ENCODE results near the gene MAP1LC3B.
"Not testable (repeated sequence)": the region's sequence is repeated elsewhere in the genome, so short reads cannot be mapped to it uniquely, and the experiment has no call there.

Gene MAP1LC3B

DNA sequence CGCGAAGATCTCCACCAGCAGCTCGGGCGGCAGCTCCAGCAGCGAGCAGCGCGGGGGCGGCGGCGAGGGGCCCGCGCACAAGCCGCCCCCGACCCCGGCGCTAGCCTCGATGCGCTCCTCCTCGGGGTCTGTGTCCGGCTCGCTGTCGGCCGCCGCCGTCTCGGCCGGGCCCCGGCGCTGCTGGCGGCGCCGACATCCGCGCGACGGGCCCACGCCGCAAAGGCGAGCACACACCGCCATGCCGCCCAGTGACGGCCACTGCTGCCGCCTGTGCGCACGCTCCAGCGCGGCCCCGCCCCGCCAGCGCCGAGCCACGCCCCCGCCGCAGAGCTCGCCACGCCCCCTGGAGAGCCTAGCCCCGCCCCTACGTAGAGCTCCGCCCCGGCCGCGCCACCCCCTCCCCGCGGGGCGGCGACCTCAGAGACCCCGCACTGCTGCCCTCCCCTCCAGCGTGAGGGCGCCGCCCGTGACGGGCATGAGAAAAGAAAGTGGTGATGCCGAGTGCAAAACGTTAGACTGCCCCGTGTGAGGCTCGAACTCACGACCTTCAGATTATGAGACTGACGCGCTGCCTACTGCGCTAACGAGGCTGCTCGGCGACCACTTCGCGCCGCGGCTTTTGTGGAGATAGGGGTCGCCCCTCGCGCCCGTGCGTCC lies 8.5 kb upstream of the MAP1LC3B start, which contains the start of gene FBXO31:
TSS of gene FBXO31 (minus strand) at position 272 of the 657 bp plus-strand sequence. CDS start at position 240, 32 bp downstream.
- peak; percentile 91 for DNase-seq

DNA sequence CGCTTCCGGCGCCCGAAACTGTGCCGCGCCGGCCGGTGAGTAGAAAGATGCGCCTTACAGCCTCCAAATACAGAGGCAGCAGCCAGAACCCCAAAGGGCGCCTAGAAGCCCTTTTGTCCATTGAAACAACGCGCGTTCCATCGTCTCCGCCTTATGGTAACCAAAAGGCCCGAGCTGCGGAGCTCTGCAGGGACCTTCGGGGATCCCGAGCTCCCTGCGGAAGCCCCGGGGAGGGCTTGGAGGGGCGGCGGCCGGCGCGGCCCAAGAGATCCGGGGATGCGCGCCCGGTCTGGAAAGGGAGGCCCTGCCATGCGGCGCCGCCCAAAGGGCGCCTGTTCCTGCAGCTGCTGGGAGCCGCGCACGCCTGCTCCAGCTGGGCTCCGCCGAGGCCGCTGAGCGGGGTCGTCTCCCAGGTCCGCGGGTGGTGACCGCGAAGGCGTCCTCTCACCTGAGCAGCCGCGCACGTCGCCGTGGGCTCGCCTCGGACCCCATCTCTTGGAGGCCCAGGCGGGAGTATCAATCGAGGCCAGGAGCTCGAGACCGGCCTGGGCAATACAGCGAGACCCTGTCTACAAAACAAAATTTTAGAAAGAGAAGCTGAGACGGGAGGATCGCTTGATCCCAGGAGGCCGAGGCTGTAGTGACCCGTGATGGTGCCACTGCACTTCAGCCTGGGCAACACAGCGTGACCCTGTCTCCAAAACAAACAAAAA lies 7.8 kb upstream of the MAP1LC3B start:
- DNase-seq = no peak

DNA sequence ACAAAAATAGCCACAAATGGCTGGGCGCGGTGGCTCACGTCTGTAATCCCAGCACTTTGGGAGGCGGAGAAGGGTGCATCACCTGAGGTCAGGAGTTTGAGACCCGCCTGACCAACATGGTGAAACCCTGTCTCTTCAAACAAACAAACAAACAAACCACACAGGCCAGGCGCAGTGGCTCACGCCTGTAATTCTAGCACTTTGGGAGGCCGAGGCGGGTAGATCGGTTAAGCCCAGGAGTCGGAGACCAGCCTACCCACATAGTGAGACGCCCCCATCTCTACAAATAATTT lies 7.3 kb upstream of the MAP1LC3B start:
- not testable (repeated sequence) for DNase-seq

DNA sequence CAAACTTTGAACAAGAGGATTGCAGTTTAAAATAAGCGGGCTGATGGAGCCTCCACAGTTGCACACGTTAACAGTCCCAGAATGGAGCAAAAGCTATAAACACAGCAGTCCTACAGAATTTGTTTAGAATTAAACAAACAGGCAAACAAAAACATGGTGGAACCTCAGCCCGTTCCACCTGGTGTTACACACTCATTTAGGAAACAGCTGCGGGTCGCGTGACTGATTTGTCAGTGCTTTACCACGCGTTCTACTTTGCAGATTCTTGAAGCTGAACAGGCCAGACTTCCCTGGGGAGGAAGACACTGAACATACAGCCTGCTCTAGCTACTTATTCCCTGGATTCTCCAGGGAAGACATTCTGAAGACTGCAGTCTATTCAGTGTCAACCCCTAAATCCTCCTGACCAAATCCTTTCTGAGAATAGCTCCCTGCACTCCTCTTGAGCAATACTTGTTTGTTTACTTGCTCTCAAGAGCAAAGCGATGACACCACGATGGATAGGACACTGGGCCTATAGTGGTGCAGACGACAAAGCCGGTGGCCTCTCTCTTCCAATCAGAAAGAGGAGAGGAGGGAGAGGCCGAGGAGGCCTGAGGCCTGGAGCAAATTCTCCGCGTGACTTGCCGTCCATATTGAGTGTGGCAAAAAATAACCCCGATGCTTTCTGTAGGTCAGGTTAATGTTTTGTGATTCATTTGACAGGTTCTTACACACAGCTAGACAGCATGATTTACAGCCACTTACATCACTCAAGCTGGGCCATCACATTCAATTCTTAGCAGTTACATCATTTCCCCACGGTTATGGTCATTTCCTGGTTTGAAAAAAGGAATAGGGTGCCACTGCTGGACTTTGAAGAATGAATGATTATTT lies 4.0 kb upstream of the MAP1LC3B start:
- DNase-seq = peak; percentile 76

DNA sequence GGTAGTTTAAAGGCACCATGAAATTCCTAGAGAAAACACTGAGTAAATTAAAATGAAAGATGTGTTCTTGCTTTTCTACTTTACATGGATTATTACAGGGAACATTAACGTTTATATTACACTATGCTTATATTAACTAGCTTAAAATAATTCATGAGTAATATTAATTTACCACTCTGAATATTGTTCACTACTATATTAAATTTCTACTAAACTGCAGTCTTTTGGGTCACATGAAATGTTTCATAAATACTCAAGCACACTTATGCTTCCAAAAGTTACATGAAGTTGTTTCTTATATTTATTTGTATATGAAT lies 3.4 kb upstream of the MAP1LC3B start:
- no peak for DNase-seq

DNA sequence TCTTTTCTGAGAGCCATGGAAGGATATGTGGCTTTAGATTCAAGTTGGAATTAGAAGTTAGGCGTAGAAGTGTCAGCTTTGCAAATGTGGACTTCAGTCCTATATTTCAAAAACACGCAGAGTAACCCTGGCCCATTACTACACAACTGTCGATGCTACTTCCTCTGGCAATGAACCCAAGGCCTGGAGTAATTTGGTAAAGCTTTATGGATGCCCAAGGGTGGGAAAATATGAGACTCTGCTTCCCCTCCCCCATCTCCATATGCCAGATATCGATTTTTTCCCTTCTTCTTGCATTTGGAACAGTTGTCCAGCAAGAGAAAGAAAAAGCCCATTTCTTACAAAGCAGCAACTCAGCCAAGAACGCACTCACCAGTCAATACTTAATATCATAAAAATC lies 2.9 kb upstream of the MAP1LC3B start:
- DNase-seq = no peak

DNA sequence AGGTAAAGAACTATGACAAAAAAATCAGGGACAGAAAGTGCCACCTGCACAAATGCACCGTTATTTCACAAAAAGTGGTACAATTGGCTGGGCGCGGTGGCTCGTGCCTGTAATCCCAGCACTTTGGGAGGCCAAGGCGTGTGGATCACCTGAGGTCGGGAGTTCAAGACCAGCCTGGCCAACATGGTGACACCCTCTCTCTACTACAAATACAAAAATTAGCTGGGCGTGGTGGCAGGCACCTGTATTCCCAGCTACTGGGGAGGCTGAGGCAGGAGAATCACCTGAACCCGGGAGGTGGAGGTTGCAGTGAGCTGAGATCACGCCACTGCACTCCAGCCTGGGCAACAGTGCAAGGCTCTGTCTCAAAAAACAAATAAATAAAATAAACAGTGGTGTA lies 2.2 kb upstream of the MAP1LC3B start:
- DNase-seq = not testable (repeated sequence)

DNA sequence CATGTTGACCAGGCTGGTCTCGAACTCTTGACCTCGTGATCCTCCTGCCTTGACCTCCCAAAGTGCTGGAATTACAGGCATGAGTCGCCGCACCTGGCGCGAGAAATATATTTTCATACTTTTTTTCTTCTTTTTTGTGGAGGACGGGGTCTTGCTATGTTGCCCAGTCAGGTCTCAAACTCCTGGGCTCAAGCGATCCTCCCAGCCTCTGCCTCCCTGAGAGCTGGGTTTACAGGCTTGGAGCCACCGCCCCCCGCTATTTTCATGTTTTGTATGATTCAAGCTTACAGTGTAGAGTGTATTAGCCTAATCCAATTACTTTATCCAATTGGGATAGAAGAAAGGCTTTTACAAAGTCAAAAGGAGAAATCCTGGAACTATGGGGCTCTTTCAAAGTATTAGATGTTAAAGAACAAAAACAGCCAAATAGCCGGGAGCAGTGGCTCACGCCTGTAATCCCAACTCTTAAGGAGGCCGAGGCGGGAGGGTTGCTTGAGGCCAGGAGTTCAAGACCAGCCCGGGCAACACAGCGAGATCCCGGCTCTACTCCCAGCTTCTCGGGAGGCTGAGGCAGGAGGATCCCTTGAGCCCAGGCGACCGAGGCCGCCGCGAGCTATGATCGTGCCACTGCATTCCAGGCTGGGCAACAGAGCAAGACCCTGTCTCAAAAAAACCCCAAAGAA lies 1.4 kb upstream of the MAP1LC3B start:
- DNase-seq = no peak

DNA sequence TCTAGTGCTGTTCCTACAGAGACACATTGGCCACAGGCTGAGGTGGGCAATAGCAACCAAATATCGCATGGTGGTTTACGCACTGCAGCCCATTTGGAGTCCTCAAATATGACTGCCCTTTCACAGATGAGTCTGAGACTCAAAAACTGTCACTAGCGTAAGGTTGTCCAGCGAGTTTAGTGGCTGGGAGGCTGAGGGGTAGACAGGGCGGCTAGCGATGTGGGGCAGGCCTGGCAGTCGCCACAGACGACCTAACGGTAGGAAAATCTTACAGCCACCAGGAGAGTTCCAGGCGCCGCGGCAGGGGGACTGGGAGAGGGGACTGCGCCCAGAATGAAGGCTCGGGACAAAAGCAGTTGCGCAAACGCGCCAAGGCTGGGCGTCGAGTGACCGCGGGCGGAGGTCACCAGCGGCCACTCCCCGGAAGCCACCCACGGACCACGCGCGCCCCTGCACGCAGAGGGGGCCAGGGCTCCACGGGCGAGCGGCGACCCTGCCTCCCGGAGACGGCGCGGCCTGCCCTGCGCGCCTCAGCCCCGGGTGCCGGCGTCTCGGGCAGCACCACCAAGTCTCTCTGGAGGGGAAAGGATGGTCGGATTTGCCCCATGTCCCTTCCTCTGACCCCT lies 699 bp upstream of the MAP1LC3B start:
- no peak for DNase-seq

DNA sequence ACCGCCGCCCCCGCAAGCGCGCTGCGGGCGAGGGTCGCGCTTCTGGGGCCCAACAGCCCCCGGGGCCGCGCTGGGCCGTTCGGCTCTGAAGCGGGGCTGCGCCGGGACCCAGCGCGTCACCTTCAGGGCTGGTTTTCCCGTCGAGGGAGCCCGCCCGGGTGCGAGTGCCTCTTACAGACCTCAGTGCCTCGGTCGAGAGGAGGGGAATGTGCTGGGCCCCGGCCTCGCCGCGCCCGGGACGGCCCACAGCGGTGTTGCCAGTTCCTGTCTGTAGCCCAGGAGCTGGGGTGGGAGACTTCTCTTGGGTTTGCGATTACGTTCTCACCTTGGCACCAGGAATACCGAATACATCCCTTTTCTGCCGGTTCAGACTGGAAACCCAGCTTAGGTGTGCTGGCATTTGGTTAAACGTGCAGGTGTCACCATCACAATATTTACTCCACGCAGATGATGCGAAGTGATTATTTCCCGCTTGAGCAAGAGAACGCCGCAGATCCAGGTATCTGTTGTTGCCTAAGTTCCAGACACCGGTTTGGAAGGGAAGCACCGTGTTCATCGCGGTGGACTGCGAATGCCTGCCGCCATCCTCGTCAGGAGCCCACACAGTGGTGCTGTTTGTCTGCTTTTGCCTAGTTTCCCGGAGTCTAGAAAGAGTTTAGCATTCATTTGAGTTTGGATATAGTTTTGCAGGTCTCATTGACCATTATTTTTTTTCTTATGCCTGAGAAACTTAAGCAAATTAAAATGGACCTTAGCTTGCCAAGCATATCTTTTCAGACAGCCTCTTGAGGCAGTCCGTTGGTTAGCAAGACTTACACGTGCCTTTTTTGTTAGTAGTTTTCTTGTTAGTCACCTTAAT lies 914 bp downstream of the MAP1LC3B start:
- peak; percentile 43 for DNase-seq

DNA sequence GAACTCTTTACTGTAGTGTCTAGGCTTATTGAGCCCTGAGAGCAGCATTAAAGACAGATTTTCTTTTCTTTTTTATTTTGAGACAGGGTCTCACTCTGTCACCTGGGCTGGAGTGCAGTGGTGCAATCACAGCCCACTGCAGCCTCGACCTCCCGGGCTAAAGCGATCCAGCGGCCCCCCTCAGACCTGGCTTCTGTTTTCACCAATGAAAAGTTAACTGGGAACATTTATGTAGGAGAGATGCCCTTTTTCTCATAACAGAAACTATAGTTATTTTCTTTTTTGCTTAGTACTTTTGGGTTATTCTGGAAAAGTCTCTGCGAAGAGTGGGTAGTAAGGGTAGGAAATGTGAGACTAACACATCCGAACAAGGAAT lies 1.5 kb downstream of the MAP1LC3B start:
- DNase-seq = no peak

DNA sequence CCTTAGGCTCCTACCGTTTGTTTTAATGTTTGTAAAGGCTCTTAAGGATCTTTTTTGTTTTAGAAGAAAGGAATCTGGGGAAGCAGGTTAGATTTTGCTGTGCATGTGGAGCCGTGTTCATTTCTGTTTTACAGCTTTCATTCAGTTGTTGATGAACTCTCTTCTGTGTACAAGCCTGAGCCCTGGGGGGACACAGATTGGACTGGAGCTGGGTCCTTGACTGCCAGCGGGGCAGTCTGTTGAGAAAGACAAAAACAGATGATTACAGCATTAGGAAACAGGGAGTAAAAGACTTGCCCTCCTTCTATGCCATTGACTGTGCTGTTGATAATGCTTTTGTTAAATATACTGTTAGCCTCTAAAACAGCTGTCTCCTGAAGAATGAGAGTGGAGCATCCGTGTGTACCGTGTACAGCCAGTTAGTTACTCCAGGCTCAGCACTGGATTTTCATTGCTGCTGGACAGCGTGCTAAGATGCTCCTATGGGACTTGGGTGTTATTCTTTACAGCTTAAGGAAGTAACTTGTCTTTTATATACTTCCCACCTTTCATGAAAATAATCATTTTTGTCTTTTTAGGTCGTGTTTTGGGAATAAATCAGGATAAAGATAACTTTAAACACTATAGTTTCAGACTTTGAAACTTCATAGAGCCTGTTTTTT lies 3.2 kb downstream of the MAP1LC3B start:
- DNase-seq = no peak

DNA sequence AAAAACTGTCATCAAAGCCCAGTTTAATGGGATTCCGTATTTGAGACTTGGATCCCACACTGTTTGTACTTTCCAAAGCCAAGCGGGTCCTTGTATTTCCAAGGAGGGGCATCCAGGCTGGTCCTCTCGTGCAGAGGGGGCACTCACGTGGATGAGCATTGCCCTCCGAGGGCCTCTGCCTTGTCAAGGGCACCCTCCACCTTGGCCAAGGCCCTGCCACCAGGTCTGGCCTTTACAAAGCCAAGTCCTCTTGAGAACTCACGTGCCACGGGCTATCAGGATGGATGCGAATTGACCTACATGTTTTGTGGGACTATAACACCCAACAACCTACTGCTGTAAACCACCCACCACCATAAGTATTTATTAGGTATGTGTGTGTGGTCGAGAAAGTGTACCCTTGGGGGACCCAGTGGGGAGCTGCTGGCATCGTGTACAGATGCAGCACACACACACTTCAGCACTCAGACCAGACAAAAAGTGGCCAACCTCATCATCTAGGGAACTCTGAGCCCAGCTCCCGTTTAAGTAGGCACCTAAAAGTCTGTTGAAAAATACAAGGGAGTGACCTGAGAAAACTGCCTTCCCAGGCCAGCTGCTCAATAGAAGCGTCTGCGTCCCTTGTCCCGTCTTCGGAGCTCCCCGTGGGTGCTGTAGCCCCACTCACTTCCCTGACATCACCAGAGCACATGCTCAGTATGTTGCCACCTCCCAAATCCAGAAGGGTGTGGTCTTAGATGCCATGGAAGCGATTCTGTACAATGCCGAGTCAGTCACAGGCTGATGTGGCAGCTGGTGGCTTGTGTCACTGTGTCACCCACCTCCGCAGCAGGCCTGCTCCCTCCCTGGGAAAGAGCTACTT lies 12.9 kb downstream of the MAP1LC3B start:
- DNase-seq = no peak

DNA sequence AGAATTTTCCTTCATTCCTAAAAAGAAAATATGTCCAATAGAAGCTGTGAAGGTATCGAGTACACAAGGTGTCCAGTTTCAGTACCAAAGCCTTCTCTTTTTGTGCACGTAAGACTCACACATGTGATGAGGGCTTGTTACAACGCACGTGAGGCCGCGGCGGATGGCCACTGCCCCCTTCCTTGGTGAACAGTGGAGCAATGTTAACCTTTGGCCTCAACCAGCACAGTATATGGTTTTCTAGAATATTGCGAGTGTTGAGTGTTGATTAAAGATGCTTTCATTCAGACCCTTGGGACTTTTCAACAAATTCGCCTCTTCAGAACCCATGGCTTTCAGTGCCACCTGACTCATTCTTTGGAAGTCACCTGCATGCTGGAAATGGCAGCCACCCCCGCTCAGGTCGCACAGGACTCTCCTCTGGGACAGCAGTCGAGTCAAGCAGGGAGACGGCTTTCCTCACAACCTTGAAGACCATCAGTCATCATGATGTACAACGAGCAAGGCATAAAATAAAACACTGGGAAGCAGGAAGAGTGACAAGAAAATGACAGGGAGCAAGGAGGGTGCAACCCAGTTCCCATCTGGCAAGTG lies 14.5 kb downstream of the MAP1LC3B start:
- no peak for DNase-seq

DNA sequence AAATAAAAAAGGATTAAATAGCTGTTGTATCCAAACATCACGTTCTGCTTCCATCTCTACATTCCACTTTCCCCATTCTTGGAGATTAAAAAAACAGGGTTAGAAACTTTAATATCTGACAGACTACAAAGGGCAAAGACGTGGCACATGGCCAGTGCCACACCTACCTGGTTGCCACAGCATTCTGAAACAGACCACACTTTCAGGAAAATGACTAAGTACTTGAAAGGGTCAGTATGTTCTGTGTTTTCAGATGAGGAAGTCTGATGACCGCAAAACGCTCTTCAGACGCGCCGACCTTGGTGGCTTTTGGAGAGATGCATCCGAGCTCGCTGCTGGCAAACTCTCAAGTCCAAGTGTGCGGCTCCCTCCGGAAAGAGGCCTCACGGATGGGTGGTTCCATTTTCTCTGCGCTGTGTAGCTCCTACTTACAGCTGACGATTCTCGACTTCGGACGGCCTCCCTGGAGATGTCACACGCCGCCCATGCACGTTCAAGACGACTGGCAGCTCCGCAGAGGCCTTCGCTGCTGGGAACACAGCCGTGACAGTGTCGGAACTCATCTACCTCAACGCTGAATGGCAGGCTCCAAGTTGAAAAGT lies 15.5 kb downstream of the MAP1LC3B start:
- DNase-seq = no peak

DNA sequence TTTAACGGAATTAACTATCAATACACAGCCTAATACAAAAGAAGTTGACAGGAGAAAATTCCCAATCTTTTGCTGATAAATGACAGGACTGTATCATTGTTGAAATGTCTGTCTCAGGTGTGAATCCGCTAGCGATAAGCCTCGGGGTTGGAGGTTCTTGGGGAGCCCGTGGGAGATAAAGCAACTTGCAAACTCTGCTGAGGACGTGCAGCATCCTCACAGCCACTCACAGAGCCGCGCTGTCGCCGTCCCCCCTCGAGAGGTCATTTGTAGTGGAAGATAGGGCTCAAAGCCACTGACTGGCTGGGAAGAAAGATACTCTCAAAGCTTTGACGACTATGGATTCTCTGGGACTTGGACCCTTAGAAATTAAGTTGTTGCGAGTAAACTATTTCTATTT lies 17.0 kb downstream of the MAP1LC3B start:
- DNase-seq = no peak

DNA sequence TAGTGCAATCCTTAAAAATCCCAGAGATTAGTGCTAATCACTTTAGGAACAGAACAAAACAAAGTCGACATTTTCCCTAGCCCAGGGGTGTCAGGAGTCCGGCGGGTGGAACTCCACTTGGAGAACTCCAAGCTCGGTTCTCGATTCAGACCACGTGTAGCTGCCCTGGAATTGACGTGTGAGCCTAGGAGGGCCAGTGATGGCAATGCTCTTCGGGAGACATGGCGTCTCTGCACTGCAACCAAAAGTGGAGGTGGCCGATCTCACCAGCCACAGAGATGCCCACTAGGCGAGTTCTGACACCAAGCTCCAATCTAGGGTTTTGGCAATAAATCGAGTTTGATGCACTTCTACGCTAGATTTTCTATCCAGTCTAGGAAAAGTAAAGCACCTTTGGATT lies 17.6 kb downstream of the MAP1LC3B start:
- DNase-seq = no peak

DNA sequence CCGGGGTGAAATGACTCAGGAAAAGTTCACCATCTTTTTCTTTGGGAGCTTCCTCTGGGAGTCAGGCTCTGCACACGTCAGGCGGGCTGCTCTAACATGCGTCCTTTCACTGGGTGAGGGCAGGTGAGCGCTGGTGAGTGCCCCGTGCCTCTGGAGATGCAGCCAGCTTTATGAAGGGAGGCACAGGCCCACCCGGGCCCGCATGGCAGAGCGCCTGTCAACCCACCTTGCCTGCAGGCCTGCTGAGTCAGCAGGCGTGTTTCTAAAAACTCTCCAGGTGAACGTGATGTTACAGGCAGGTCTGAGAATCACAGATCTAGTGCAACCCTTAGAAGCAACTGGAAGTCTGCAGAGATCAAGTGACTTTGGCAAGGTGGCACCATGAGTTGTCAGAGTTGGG lies 18.4 kb downstream of the MAP1LC3B start:
- no peak for DNase-seq

DNA sequence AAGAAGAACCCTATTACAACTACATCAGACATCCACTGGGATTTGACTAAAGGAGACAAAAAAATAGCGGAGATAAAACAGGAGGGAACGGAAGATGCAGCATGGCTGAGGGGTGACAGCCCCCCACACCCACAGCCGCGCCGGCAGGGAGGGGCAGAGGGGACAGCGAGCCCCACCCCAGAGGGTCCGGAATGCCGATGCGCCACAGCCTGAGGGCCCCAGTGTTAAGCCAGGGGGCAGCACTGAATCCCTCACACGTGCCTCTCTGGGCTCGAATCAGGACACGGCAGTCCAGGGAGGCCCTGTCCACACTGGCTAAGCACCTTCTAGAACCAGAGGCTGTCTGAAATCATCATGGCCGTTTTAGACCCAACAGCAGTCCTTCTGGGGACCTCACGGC lies 18.8 kb downstream of the MAP1LC3B start:
- no peak for DNase-seq
